Tibial nerve (tissue), 4 donors: ENCODE results near the gene DCP1B. TPM values are rescaled to one million over a fixed set of nuclear protein-coding genes. Genes with fewer than 3 reads are reported as not detected.

Experiments used
- DNase-seq, 2 donors: peaks; one replicate each; pipeline ENCODE4 v3.0.0-alpha.2; 2019; ENCODE audit warnings: low spot score in 2 of 2
- H3K27ac ChIP-seq, 4 donors: fragments of 200-600 bp; sonication (generic) in 3 of 4; one replicate each; pipeline ENCODE4 v1.5.1; 2017 to 2019; ENCODE audit warnings: mild to moderate bottlenecking in 1 of 4
- H3K27me3 ChIP-seq, 2 donors: fragments of 200-600 bp; sonication (generic) in 1 of 2; one replicate each; pipeline versions ENCODE4 v1.5.1 to v1.6.0; 2017 to 2019
- H3K36me3 ChIP-seq, 3 donors: fragments of 200-600 bp; sonication (generic); one replicate each; pipeline ENCODE4 v1.5.1; 2018 to 2019
- H3K4me1 ChIP-seq, 4 donors: fragments of 200-600 bp; sonication (generic) in 3 of 4; one replicate each; pipeline ENCODE4 v1.5.1; 2017 to 2019
- H3K4me3 ChIP-seq, 4 donors: fragments of 200-600 bp; sonication (generic) in 3 of 4; one replicate each; pipeline ENCODE4 v1.5.1; 2017 to 2019; ENCODE audit warnings: mild to moderate bottlenecking in 1 of 4, moderate library complexity in 1 of 4
- H3K9me3 ChIP-seq, 4 donors: fragments of 200-600 bp; sonication (generic) in 3 of 4; one replicate each; pipeline ENCODE4 v1.5.1; 2017 to 2019
- EP300 ChIP-seq, 2 donors: sonication (generic); formaldehyde crosslinking; IDR thresholded peaks; one replicate each; pipeline ENCODE4 v1.6.1; 2017; ENCODE audit warnings: antibody characterized with exemption in 2 of 2, mild to moderate bottlenecking in 1 of 2
- POLR2A ChIP-seq, 2 donors: fragments of 450-650 bp; IDR thresholded peaks; one replicate each; pipeline ENCODE4 v1.6.1; 2017; ENCODE audit warnings: antibody characterized with exemption in 2 of 2, mild to moderate bottlenecking in 2 of 2, moderate library complexity in 2 of 2
- WGBS, 2 donors: methylation state at CpG; one replicate each; pipeline ENCODE4 v1.1.5; 2018; 5-methylcytosine and 5-hydroxymethylcytosine counted together
- total RNA-seq, 4 donors: library from RNA; depleted of rRNA; stranded (reverse); fragments of >200 nt; gene quantifications; one replicate each; pipeline ENCODE4 v1.1.0, GENCODE V29; 2016
- TF ChIP-seq, protein P1 (sequence below), 5 experiments: fragments of 200-600 bp in 3 of 5; fragments of 450-650 bp in 2 of 5; sonication (generic) in 3 of 5; IDR thresholded peaks; one replicate each; pipeline ENCODE4 v1.5.1; 2016 to 2019; ENCODE audit warnings: antibody characterized with exemption in 5 of 5, mild to moderate bottlenecking in 3 of 5, moderate library complexity in 2 of 5

The DCP1B gene
- total RNA-seq, 4 donors from 2014 or later: 7.5 to 21.0 (median 13.3) TPM

GRCh38 chr12:1977109-1977508 lies 27.1 kb downstream of the DCP1B start:
- Histone ChIP-seq H3K36me3 (no peaks in the 10 kb centered on the region), H3K27ac (peak overlapping the region in 2 of 4 donors; percentile 64 to 69), H3K4me3 (no peak overlapping the region), H3K9me3 (no peaks in the 10 kb centered on the region), H3K27me3 (no peaks in the 10 kb centered on the region), H3K4me1 (peaks cover 0 to 67% (median 11%) of the 10 kb centered on the region in 4 donors)
- TF ChIP-seq POLR2A (IDR thresholded peaks at IDR 0.05): no peak
- TF ChIP-seq, protein P1, sequence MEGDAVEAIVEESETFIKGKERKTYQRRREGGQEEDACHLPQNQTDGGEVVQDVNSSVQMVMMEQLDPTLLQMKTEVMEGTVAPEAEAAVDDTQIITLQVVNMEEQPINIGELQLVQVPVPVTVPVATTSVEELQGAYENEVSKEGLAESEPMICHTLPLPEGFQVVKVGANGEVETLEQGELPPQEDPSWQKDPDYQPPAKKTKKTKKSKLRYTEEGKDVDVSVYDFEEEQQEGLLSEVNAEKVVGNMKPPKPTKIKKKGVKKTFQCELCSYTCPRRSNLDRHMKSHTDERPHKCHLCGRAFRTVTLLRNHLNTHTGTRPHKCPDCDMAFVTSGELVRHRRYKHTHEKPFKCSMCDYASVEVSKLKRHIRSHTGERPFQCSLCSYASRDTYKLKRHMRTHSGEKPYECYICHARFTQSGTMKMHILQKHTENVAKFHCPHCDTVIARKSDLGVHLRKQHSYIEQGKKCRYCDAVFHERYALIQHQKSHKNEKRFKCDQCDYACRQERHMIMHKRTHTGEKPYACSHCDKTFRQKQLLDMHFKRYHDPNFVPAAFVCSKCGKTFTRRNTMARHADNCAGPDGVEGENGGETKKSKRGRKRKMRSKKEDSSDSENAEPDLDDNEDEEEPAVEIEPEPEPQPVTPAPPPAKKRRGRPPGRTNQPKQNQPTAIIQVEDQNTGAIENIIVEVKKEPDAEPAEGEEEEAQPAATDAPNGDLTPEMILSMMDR (IDR thresholded peaks at IDR 0.05): no peak
- TF ChIP-seq EP300 (IDR thresholded peaks at IDR 0.05): no peak
- DNase-seq: no peak
- WGBS, 2 donors: 80 to 84% methylated on average over 6 of the region's 6 CpGs

DNA sequence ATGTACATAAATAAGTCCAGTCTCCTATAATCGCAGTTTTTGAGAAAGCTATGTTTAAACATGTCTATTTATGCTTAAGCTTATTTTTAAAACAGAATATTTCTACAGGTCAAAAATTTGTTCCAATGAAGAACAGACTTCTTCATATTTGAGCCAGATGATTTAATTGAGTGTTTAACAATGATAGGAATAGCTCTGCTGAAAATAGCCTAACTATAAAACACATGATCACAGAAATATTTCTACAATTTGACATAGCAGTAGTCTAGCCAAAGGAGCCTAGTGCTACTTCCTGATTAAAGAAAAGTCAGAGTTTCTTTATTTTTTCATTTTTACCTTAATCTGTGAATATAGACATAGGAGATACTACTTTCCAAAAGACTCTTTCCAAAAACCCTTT lies 29.4 kb downstream of the DCP1B start:
- TF ChIP-seq EP300 (IDR thresholded peaks at IDR 0.05) (no peak), POLR2A (IDR thresholded peaks at IDR 0.05) (no peak)
- TF ChIP-seq, protein P1 (IDR thresholded peaks at IDR 0.05): no peak
- WGBS, 2 donors: 71 to 80% methylated on average over 1 of the region's 1 CpG
- peaks cover 0 to 77% (median 12%) of the 10 kb centered on the region in 4 donors for H3K4me1 ChIP-seq

GRCh38 chr12:1972856-1973317 lies 31.4 kb downstream of the DCP1B start:
- Histone ChIP-seq H3K9me3 (no peaks in the 10 kb centered on the region), H3K27ac (peak overlapping the region; percentile 26 to 81 (median 63)), H3K36me3 (no peaks in the 10 kb centered on the region), H3K4me1 (peaks cover 0 to 61% (median 8%) of the 10 kb centered on the region in 4 donors), H3K27me3 (no peaks in the 10 kb centered on the region), H3K4me3 (peak overlapping the region in 1 of 4 donors; percentile 11)
- DNase-seq: peak; percentile 27 to 46
- 33 to 42% methylated on average over 9 of the region's 9 CpGs for whole genome bisulfite sequencing, 2 donors
- no peak for TF ChIP-seq POLR2A (IDR thresholded peaks at IDR 0.05)
- TF ChIP-seq EP300 (IDR thresholded peaks at IDR 0.05): peak in 1 of 2 donors; percentile 50

More for the DNA sequence above, 29.4 kb downstream of the DCP1B start:
- no peak overlapping the region for H3K4me3 ChIP-seq
- no peaks in the 10 kb centered on the region for H3K36me3 ChIP-seq
- no peaks in the 10 kb centered on the region for H3K9me3 ChIP-seq
- no peak for DNase-seq
- no peaks in the 10 kb centered on the region for H3K27me3 ChIP-seq
- peak overlapping the region in 2 of 4 donors; percentile 64 to 69 for H3K27ac ChIP-seq

- H3K4me3 ChIP-seq: peak overlapping the region in 1 of 4 donors; percentile 11
- H3K27me3 ChIP-seq: no peaks in the 10 kb centered on the region
- TF ChIP-seq, protein P1 (IDR thresholded peaks at IDR 0.05): no peak
- no peak for TF ChIP-seq EP300 (IDR thresholded peaks at IDR 0.05)
- TF ChIP-seq POLR2A (IDR thresholded peaks at IDR 0.05): no peak
- H3K27ac ChIP-seq: peak overlapping the region; percentile 26 to 81 (median 63)
- peaks cover 0 to 55% (median 8%) of the 10 kb centered on the region in 4 donors for H3K4me1 ChIP-seq
- DNase-seq: no peak
- peaks cover 0 to under 1% (median 0%) of the 10 kb centered on the region in 3 donors for H3K36me3 ChIP-seq
- 62 to 64% methylated on average over 1 of the region's 1 CpG for WGBS, 2 donors
- no peaks in the 10 kb centered on the region for H3K9me3 ChIP-seq
Measured at GRCh38 chr12:1972260-1972659, 32.0 kb downstream of the DCP1B start.

- DNase-seq: no peak
- peaks cover 0 to 37% (median 7%) of the 10 kb centered on the region in 4 donors for H3K4me1 ChIP-seq
- WGBS, 2 donors: 80 to 84% methylated on average over 3 of the region's 3 CpGs
- no peak for TF ChIP-seq POLR2A (IDR thresholded peaks at IDR 0.05)
- TF ChIP-seq, protein P1 (IDR thresholded peaks at IDR 0.05): no peak
- TF ChIP-seq EP300 (IDR thresholded peaks at IDR 0.05): no peak
- no peak overlapping the region for H3K4me3 ChIP-seq
- H3K27me3 ChIP-seq: no peaks in the 10 kb centered on the region
- H3K9me3 ChIP-seq: no peaks in the 10 kb centered on the region
- H3K36me3 ChIP-seq: peaks cover 0 to 18% (median 4%) of the 10 kb centered on the region in 3 donors
- peak overlapping the region in 1 of 4 donors; percentile 13 for H3K27ac ChIP-seq
Measured at GRCh38 chr12:1970331-1970900, 33.8 kb downstream of the DCP1B start.
